WTC11 (cell line): ENCODE results near the gene MAPK14. TPM values are rescaled to one million over a fixed set of nuclear protein-coding genes. Genes with fewer than 3 reads are reported as not detected.

Source experiments
- ATAC-seq: fragments of 200-7000 bp; cut with Tn5 transposase; 2 replicates; pipeline ENCODE4 v1.10.0; 2021; ENCODE audit warnings: mild to moderate bottlenecking, moderate library complexity
- CTCF ChIA-PET: fragments of 300-600 bp; sonication (Branson Sonifier 250); formaldehyde crosslinking; loops from one replicate; lab custom pipeline; 2021; ENCODE audit warnings: antibody characterized with exemption; lab: Charles Lee
- POLR2A ChIA-PET: fragments of 350-600 bp; sonication (Branson Sonifier 250); formaldehyde crosslinking; loops from one replicate; lab custom pipeline; 2021; ENCODE audit warnings: antibody characterized with exemption; lab: Charles Lee
- DNase-seq: peaks from one replicate; pipeline ENCODE4 v3.0.0; 2021; ENCODE audit warnings: low spot score
- H3K27ac Mint-ChIP-seq: 2 replicates; pipeline ENCODE4 v1.8.0; 2021; ENCODE audit warnings: mixed read lengths
- H3K27me3 Mint-ChIP-seq: 2 replicates; pipeline ENCODE4 v1.8.0; 2021; ENCODE audit warnings: low read depth, mild to moderate bottlenecking, moderate library complexity, mixed read lengths
- H3K36me3 Mint-ChIP-seq: 2 replicates; pipeline ENCODE4 v1.8.0; 2021; ENCODE audit warnings: mixed read lengths
- H3K4me1 Mint-ChIP-seq: 2 replicates; pipeline ENCODE4 v1.8.0; 2022; ENCODE audit warnings: mixed read lengths
- H3K4me3 Mint-ChIP-seq: 2 replicates; pipeline ENCODE4 v1.8.0; 2021; ENCODE audit warnings: mild to moderate bottlenecking, moderate library complexity, mixed read lengths
- H3K9me3 Mint-ChIP-seq: 2 replicates; pipeline ENCODE4 v1.8.0; 2021; ENCODE audit warnings: mixed read lengths
- AFF4 ChIP-seq: sonication (generic); formaldehyde crosslinking; IDR thresholded peaks from 2 replicates; pipeline ENCODE4 v1.8.1; 2023; ENCODE audit warnings: mild to moderate bottlenecking, missing genetic modification reagents, borderline replicate concordance
- ATF1 ChIP-seq: sonication (generic); formaldehyde crosslinking; IDR thresholded peaks from 2 replicates; pipeline ENCODE4 v1.8.1; 2023; ENCODE audit warnings: mild to moderate bottlenecking, moderate library complexity, missing genetic modification reagents
- CBFB ChIP-seq: sonication (generic); formaldehyde crosslinking; IDR thresholded peaks from 2 replicates; pipeline ENCODE4 v1.8.1; 2022; ENCODE audit warnings: mild to moderate bottlenecking, low read depth, missing genetic modification reagents
- CTCF ChIP-seq: fragments of 200-600 bp; IDR thresholded peaks from 2 replicates; pipeline ENCODE4 v1.8.0; 2022; ENCODE audit warnings: antibody characterized with exemption
- E2F1 ChIP-seq: sonication (generic); formaldehyde crosslinking; IDR thresholded peaks from 2 replicates; pipeline ENCODE4 v1.8.0; 2022; ENCODE audit warnings: mild to moderate bottlenecking, missing genetic modification reagents
- E2F4 ChIP-seq: sonication (generic); formaldehyde crosslinking; IDR thresholded peaks from 2 replicates; pipeline ENCODE4 v1.8.1; 2022; ENCODE audit warnings: low read depth, mild to moderate bottlenecking, moderate library complexity, missing genetic modification reagents, borderline replicate concordance
- ELF4 ChIP-seq: sonication (generic); formaldehyde crosslinking; IDR thresholded peaks from 2 replicates; pipeline ENCODE4 v1.8.1; 2022; ENCODE audit warnings: low read depth, mild to moderate bottlenecking, moderate library complexity, missing genetic modification reagents
- FOXJ3 ChIP-seq: sonication (generic); formaldehyde crosslinking; IDR thresholded peaks from 2 replicates; pipeline ENCODE4 v1.9.0; 2021; ENCODE audit warnings: missing genetic modification reagents, mild to moderate bottlenecking, borderline replicate concordance
- GABPB1 ChIP-seq: sonication (generic); formaldehyde crosslinking; IDR thresholded peaks from 2 replicates; pipeline ENCODE4 v1.8.1; 2023; ENCODE audit warnings: mild to moderate bottlenecking, missing genetic modification reagents
- GTF2I ChIP-seq: fragments of 250-450 bp; sonication (Bioruptor Pico); conservative IDR thresholded peaks from 2 replicates; pipeline ENCODE4 v1.4.0; 2021; ENCODE audit warnings: mild to moderate bottlenecking
- HMGA2 ChIP-seq: fragments of 250-450 bp; sonication (Bioruptor Pico); IDR thresholded peaks from 2 replicates; pipeline ENCODE4 v1.4.0; 2021; ENCODE audit warnings: mild to moderate bottlenecking, moderate library complexity
- IRF1 ChIP-seq: sonication (generic); formaldehyde crosslinking; IDR thresholded peaks from 2 replicates; pipeline ENCODE4 v1.8.0; 2023; ENCODE audit warnings: missing genetic modification reagents
- MXD4 ChIP-seq: fragments of 250-450 bp; sonication (Bioruptor Pico); IDR thresholded peaks from 2 replicates; pipeline ENCODE4 v1.8.0; 2021; ENCODE audit warnings: mild to moderate bottlenecking, moderate library complexity, borderline replicate concordance
- NR3C1 ChIP-seq: sonication (generic); formaldehyde crosslinking; conservative IDR thresholded peaks from 2 replicates; pipeline ENCODE4 v1.8.1; 2023; ENCODE audit warnings: low read depth, mild to moderate bottlenecking, missing genetic modification reagents
- SMAD4 ChIP-seq: sonication (generic); formaldehyde crosslinking; IDR thresholded peaks from 2 replicates; pipeline ENCODE4 v1.8.0; 2022; ENCODE audit warnings: mild to moderate bottlenecking, missing genetic modification reagents
- USF2 ChIP-seq: sonication (generic); formaldehyde crosslinking; IDR thresholded peaks from 2 replicates; pipeline ENCODE4 v1.8.1; 2023; ENCODE audit warnings: mild to moderate bottlenecking, missing genetic modification reagents, moderate library complexity
- ZBTB21 ChIP-seq: sonication (generic); formaldehyde crosslinking; IDR thresholded peaks from 2 replicates; pipeline ENCODE4 v1.8.1; 2023; ENCODE audit warnings: mild to moderate bottlenecking, missing genetic modification reagents, borderline replicate concordance
- ZNF138 ChIP-seq: sonication (generic); formaldehyde crosslinking; conservative IDR thresholded peaks from 2 replicates; pipeline ENCODE4 v1.8.1; 2022; ENCODE audit warnings: mild to moderate bottlenecking, moderate library complexity, missing genetic modification reagents
- ZNF219 ChIP-seq: sonication (generic); formaldehyde crosslinking; IDR thresholded peaks from 2 replicates; pipeline ENCODE4 v1.8.0; 2023; ENCODE audit warnings: missing genetic modification reagents, mild to moderate bottlenecking, borderline replicate concordance
- ZSCAN18 ChIP-seq: fragments of 250-450 bp; sonication (Bioruptor Pico); IDR thresholded peaks from 2 replicates; pipeline ENCODE4 v2.1.2; 2022; ENCODE audit warnings: mild to moderate bottlenecking, moderate library complexity
- total RNA-seq: library from RNA; stranded (reverse); gene quantifications from 3 replicates; pipeline ENCODE4 v1.2.3, GENCODE V29; 2021

MAPK14 gene
- total RNA-seq, 1 experiment from 2014 or later, result 34.0 TPM

GRCh38 chr6:36141961-36142360, 114.4 kb downstream of the MAPK14 start:
- Mint-ChIP-seq H3K36me3 (no peaks in the 10 kb centered on the region), H3K4me3 (no peak overlapping the region), H3K27me3 (peaks cover 3% of the 10 kb centered on the region; the same call in 1 of the 2 replicates)
- ATAC-seq, result no peak
- TF ChIP-seq ZSCAN18 (CRISPR knock-in tag) (no peak), ATF1 (CRISPR knock-in tag) (no peak), CBFB (CRISPR knock-in tag) (no peak)
- TF ChIP-seq, all 79 proteins: peak for 0
- peaks cover 23% of the 10 kb centered on the region for H3K4me1 Mint-ChIP-seq
- peaks cover 9% of the 10 kb centered on the region for H3K9me3 Mint-ChIP-seq
- DNase-seq, result no peak
- POLR2A ChIA-PET, result no interaction called here
- no peak overlapping the region for H3K27ac Mint-ChIP-seq
- CTCF ChIA-PET, result no interaction called here

- no peak overlapping the region for H3K27ac Mint-ChIP-seq
- no peak overlapping the region for H3K4me3 Mint-ChIP-seq
- H3K4me1 Mint-ChIP-seq, result peaks cover 26% of the 10 kb centered on the region
- peaks cover 5% of the 10 kb centered on the region for H3K27me3 Mint-ChIP-seq
- DNase-seq (no peak), ATAC-seq (no peak)
- TF ChIP-seq HMGA2, result no peak
- no peak for TF ChIP-seq CTCF
- TF ChIP-seq E2F4 (CRISPR knock-in tag), result no peak
- TF ChIP-seq IRF1 (CRISPR knock-in tag), result no peak
- no peak for TF ChIP-seq ZBTB21
- TF ChIP-seq NR3C1 (CRISPR knock-in tag), result no peak
- TF ChIP-seq FOXJ3 (CRISPR knock-in tag), result no peak
- no peak for TF ChIP-seq ELF4
- TF ChIP-seq SMAD4, result no peak
- no peak for TF ChIP-seq AFF4
- no peak for TF ChIP-seq ZNF138 (CRISPR knock-in tag)
- TF ChIP-seq MXD4 (CRISPR knock-in tag), result no peak
- no peak for TF ChIP-seq ZNF219 (CRISPR knock-in tag)
- TF ChIP-seq USF2 (CRISPR knock-in tag), result no peak
- no peak for TF ChIP-seq GABPB1
- no peak for TF ChIP-seq E2F1 (CRISPR knock-in tag)
- TF ChIP-seq GTF2I, result no peak
- ChIA-PET CTCF (interaction anchor here (0.8 to 1.0 kb wide), 2 partner anchors 19 to 100 kb away, joined by 3 read pairs; no protein-coding TSS in a partner anchor), POLR2A (interaction anchor here (0.6 kb wide), 1 partner anchor 178 kb away, joined by 3 read pairs; no protein-coding TSS in a partner anchor)
- H3K36me3 Mint-ChIP-seq, result peaks cover 1% of the 10 kb centered on the region
- peaks cover 20% of the 10 kb centered on the region for H3K9me3 Mint-ChIP-seq
Measured at GRCh38 chr6:36142971-36143838, 115.6 kb downstream of the MAPK14 start.
